Measurements from ENCODE around the gene ATG7.
"Not testable (repeated sequence)": the region's sequence is repeated elsewhere in the genome, so short reads cannot be mapped to it uniquely, and the experiment has no call there.

ATG7 gene

GRCh38 chr3:11507719-11508118 lies 235.5 kb downstream of the ATG7 start:
- in situ Hi-C loops (cut with MboI; ENCODE audit: low pct_unique_long_range_greater_than_20kb, low sequenced_read_pairs, unreplicated experiment) = no loop called here
- no peak for DNase-seq (ENCODE audit: low spot score)

GRCh38 chr3:11508346-11509172 lies 236.4 kb downstream of the ATG7 start:
- no peak for DNase-seq (ENCODE audit: low spot score)
- TF ChIP-seq, protein P1, sequence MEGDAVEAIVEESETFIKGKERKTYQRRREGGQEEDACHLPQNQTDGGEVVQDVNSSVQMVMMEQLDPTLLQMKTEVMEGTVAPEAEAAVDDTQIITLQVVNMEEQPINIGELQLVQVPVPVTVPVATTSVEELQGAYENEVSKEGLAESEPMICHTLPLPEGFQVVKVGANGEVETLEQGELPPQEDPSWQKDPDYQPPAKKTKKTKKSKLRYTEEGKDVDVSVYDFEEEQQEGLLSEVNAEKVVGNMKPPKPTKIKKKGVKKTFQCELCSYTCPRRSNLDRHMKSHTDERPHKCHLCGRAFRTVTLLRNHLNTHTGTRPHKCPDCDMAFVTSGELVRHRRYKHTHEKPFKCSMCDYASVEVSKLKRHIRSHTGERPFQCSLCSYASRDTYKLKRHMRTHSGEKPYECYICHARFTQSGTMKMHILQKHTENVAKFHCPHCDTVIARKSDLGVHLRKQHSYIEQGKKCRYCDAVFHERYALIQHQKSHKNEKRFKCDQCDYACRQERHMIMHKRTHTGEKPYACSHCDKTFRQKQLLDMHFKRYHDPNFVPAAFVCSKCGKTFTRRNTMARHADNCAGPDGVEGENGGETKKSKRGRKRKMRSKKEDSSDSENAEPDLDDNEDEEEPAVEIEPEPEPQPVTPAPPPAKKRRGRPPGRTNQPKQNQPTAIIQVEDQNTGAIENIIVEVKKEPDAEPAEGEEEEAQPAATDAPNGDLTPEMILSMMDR (IDR thresholded peaks at IDR 0.05; ENCODE audit: extremely low read depth, insufficient read depth, missing control alignments) = no peak
- in situ Hi-C loops (cut with MboI; ENCODE audit: low pct_unique_long_range_greater_than_20kb, low sequenced_read_pairs, unreplicated experiment) = no loop called here

More at GRCh38 chr3:11507719-11508118, 235.5 kb downstream of the ATG7 start:
- TF ChIP-seq, protein P1 (IDR thresholded peaks at IDR 0.05; ENCODE audit: extremely low read depth, insufficient read depth, missing control alignments) = no peak

DNA sequence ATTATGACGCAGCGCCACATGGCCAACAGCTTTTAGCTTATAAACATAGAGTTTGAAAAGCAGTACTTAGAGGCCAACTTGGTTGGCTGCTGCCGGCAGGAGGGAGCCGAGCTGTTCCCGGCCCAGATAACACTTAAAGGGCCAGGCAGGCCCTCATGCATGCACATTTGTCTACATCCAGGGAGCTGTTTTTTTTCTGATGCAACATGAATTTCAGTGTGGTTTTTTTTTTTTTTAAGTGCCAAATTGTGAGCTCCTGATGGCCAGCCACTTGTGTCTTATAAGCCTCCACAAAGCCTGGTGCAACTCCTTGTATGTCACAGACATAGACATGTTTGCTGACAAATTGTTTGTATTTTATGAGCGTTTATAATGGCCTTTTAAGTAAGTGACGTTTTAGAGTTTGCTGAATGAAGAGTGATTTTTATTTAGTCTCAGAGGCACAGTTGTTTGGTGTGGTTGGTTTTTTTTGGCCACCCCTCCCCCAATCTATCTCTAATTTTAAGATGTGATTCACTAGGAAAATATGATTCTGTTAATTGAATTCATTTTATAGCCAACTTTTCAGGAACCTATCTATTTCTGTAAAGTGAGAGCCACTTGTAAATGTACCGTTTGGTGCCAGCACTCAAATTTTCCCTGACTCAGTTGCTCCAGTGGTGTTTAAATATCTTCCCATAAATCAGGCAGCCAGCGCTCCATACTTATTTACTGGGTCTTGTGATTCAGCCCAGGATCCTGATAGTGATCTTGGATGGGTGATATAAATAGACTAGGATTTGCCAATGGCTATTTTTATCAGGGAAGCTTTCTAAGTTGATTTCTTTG lies 237.2 kb downstream of the ATG7 start:
- no peak for DNase-seq (ENCODE audit: low spot score)
- in situ Hi-C loops (cut with MboI; ENCODE audit: low pct_unique_long_range_greater_than_20kb, low sequenced_read_pairs, unreplicated experiment) = no loop called here
- TF ChIP-seq, protein P1 (IDR thresholded peaks at IDR 0.05; ENCODE audit: extremely low read depth, insufficient read depth, missing control alignments) = no peak

- TF ChIP-seq, protein P1 (IDR thresholded peaks at IDR 0.05; ENCODE audit: extremely low read depth, insufficient read depth, missing control alignments) = no peak
- DNase-seq (ENCODE audit: low spot score) = no peak
- in situ Hi-C loops (cut with MboI; ENCODE audit: low pct_unique_long_range_greater_than_20kb, low sequenced_read_pairs, unreplicated experiment) = no loop called here
Measured at GRCh38 chr3:11510001-11510340, 237.8 kb downstream of the ATG7 start.

DNA sequence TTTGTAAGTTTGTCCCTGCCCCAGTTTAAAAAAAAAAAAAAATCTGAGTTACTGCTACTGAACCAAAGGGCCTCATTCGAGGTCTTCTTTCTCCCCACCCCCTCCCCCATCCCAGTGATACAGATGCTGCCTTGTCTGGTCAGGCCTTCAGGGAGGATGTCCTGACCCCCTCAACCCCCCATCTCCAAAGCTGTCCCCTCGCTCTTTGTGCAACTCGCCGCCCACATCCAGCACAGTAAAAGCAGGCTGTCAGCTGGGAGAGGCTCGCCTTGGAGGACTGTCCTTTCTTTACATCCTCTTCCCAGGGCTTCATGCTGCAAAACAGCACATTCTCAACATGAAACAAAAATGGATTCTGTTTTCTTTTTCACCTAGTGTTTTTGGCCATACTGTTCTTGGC lies 238.2 kb downstream of the ATG7 start:
- TF ChIP-seq, protein P1 (IDR thresholded peaks at IDR 0.05; ENCODE audit: extremely low read depth, insufficient read depth, missing control alignments) = no peak
- in situ Hi-C loops (cut with MboI; ENCODE audit: low pct_unique_long_range_greater_than_20kb, low sequenced_read_pairs, unreplicated experiment) = no loop called here
- DNase-seq (ENCODE audit: low spot score) = no peak

DNA sequence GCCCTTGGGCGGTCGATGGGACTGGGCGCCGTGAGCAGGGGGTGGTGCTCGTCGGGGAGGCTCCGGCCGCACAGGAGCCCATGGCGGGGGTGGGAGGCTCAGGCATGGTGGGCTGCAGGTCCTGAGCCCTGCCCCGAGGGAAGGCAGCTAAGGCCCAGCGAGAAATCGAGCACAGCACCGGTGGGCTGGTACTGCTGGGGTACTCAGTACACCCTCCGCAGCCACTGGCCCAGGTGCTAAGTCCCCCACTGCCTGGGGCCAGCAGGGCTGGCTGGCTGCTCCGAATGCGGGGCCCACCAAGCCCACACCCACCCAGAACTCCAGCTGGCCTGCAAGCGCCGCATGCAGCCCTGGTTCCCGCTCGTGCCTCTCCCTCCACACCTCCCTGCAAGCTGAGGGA lies 239.4 kb downstream of the ATG7 start:
- in situ Hi-C loops (cut with MboI; ENCODE audit: low pct_unique_long_range_greater_than_20kb, low sequenced_read_pairs, unreplicated experiment); DNase-seq (ENCODE audit: low spot score): not testable (repeated sequence)

DNA sequence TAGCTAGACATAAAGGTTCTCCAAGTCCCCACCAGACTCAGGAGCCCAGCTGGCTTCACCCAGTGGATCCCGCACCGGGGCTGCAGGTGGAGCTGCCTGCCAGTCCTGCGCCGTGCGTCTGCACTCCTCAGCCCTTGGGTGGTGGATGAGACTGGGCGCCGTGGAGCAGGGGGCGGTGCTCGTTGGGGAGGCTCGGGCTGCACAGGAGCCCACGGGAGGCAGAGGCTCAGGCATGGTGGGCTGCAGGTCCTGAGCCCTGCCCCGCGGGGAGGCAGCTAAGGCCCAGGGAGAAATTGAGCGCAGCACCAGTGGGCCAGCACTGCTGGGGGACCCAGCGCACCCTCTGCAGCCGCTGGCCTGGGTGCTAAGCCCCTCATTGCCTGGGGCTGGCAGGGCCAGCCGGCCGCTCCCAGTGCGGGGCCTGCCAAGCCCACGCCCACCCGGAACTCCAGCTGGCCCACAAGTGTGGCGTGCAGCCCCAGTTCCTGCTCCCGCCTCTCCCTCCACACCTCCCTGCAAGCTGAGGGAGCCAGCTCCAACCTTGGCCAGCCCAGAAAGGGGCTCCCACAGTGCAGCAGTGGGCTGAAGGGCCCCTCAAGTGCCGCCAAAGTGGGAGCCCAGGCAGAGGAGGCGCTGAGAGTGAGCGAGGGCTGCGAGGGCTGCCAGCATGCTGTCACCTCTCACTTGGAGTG lies 241.1 kb downstream of the ATG7 start:
- DNase-seq (ENCODE audit: low spot score); in situ Hi-C loops (cut with MboI; ENCODE audit: low pct_unique_long_range_greater_than_20kb, low sequenced_read_pairs, unreplicated experiment): not testable (repeated sequence)
